ENCODE measurements around the gene AK3.

DNA sequence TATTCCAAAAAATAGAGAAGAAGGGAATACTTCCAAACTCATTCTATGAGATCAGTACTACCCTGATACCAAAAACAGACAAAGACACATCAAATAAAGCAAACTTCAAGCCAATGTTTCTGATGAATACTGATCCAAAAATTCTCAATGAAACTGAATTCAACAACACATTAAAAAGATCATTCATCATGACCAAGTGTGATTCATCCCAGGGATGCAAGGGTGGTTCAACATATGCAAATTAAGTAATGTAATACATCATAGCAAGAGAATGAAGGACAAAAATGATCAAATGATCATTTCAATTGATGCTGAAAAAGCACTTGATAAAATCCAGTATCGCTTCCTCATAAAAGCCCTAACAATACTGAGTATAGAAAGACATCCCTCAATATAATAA is 46.9 kb upstream of the AK3 start:
- TF ChIP-seq GATA3 (IDR thresholded peaks at IDR 0.05; ENCODE audit: low read depth, low read length) (no peak), GATA2 (IDR thresholded peaks at IDR 0.05; ENCODE audit: low read depth, low read length) (no peak)

All from SH-SY5Y (cell line).